ENCODE results near the gene PPM1E.

- TF ChIP-seq, protein P1, sequence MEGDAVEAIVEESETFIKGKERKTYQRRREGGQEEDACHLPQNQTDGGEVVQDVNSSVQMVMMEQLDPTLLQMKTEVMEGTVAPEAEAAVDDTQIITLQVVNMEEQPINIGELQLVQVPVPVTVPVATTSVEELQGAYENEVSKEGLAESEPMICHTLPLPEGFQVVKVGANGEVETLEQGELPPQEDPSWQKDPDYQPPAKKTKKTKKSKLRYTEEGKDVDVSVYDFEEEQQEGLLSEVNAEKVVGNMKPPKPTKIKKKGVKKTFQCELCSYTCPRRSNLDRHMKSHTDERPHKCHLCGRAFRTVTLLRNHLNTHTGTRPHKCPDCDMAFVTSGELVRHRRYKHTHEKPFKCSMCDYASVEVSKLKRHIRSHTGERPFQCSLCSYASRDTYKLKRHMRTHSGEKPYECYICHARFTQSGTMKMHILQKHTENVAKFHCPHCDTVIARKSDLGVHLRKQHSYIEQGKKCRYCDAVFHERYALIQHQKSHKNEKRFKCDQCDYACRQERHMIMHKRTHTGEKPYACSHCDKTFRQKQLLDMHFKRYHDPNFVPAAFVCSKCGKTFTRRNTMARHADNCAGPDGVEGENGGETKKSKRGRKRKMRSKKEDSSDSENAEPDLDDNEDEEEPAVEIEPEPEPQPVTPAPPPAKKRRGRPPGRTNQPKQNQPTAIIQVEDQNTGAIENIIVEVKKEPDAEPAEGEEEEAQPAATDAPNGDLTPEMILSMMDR (IDR thresholded peaks at IDR 0.05) = no peak
- no peak for TF ChIP-seq POLR2AphosphoS5 (IDR thresholded peaks at IDR 0.05)
- TF ChIP-seq POLR2A (IDR thresholded peaks at IDR 0.05) = no peak
Measured at GRCh38 chr17:58886514-58886913, 130.9 kb downstream of the PPM1E start.

Data from prostate gland (tissue), 2 donors.